H1 (cell line): ENCODE measurements around the gene FOXN3. TPM values are rescaled to one million over a fixed set of nuclear protein-coding genes. Genes with fewer than 3 reads are reported as not detected.

Experiments used
- CTCF ChIA-PET: fragments of 300-600 bp; sonication (Branson Sonifier 250); formaldehyde crosslinking; loops from one replicate; lab custom pipeline; 2021; ENCODE audit not compliant: partially characterized antibody; lab: Charles Lee
- POLR2A ChIA-PET: fragments of 300-600 bp; sonication (Branson Sonifier 250); formaldehyde crosslinking; loops from one replicate; lab custom pipeline; 2021; ENCODE audit warnings: inconsistent platforms; ENCODE audit not compliant: partially characterized antibody; lab: Charles Lee
- DNase-seq, 2 experiments: peaks; one replicate each; pipeline versions ENCODE4 v3.0.0 to v3.0.0-alpha.2; 2010 to 2022; ENCODE audit warnings: low spot score in 2 of 2, low read depth in 1 of 2, mixed read lengths in 1 of 2
- FAIRE-seq: peaks from 2 replicates; lab custom pipeline; 2011; peaks lifted over from hg19 to GRCh38; lab: Jason Lieb, UNC
- H2AFZ ChIP-seq: 2 replicates; pipeline ENCODE4 v1.8.1; 2012; ENCODE audit warnings: low read length, inconsistent platforms
- H2AK5ac ChIP-seq: 2 replicates; pipeline ENCODE4 v1.6.1; 2013; ENCODE audit warnings: low read depth, low read length
- H2BK120ac ChIP-seq: replicated peaks from 2 replicates; pipeline ENCODE3; 2013; ENCODE audit warnings: low read depth, low read length, inconsistent platforms
- H2BK12ac ChIP-seq: 2 replicates; pipeline ENCODE4 v1.6.1; 2013; ENCODE audit warnings: low read depth, low read length
- H2BK15ac ChIP-seq: 2 replicates; pipeline ENCODE4 v1.6.1; 2013; ENCODE audit warnings: low read length
- H2BK20ac ChIP-seq: 2 replicates; pipeline ENCODE4 v1.6.1; 2013; ENCODE audit warnings: low read length
- H2BK5ac ChIP-seq: 2 replicates; pipeline ENCODE4 v1.6.1; 2013; ENCODE audit warnings: low read depth, low read length
- H3K14ac ChIP-seq: 2 replicates; pipeline ENCODE4 v1.6.1; 2013; ENCODE audit warnings: inconsistent platforms; ENCODE audit not compliant: insufficient read length
- H3K18ac ChIP-seq: 2 replicates; pipeline ENCODE4 v1.6.1; 2013; ENCODE audit warnings: low read length; ENCODE audit errors: extremely low read depth
- H3K23ac ChIP-seq: 2 replicates; pipeline ENCODE4 v1.6.1; 2013; ENCODE audit warnings: inconsistent platforms; ENCODE audit not compliant: insufficient read length
- H3K23me2 ChIP-seq: 2 replicates; pipeline ENCODE4 v1.6.1; 2013; ENCODE audit warnings: low read depth, low read length
- H3K27ac ChIP-seq: 2 replicates; pipeline ENCODE4 v1.6.1; 2011; ENCODE audit warnings: low read depth, low read length, inconsistent platforms
- H3K27me3 ChIP-seq, 4 experiments: replicated peaks in 1 of 4; 1 replicate in 1 of 4; 2 replicates in 3 of 4; pipeline versions ENCODE4 v1.6.1 to v1.8.1; 2011 to 2013; ENCODE audit warnings: low read length in 3 of 4, mild to moderate bottlenecking in 3 of 4, inconsistent platforms in 2 of 4, mixed read lengths in 2 of 4, moderate library complexity in 1 of 4; ENCODE audit not compliant: control insufficient read depth in 3 of 4, insufficient read depth in 3 of 4; ENCODE audit errors: extremely low read depth in 1 of 4
- H3K36me3 ChIP-seq, 4 experiments: 2 replicates each; pipeline versions ENCODE4 v1.6.1 to v1.8.1; 2011 to 2013; ENCODE audit warnings: mild to moderate bottlenecking in 4 of 4, low read length in 3 of 4, moderate library complexity in 2 of 4, control low read depth in 1 of 4, inconsistent platforms in 1 of 4; ENCODE audit not compliant: insufficient read depth in 4 of 4, control insufficient read depth in 2 of 4
- H3K4ac ChIP-seq: replicated peaks from 2 replicates; pipeline ENCODE3; 2013; ENCODE audit warnings: low read length, low read depth, mixed read lengths, inconsistent platforms; ENCODE audit not compliant: insufficient read length
- H3K4me1 ChIP-seq, 4 experiments: replicated peaks in 1 of 4; 1 replicate in 1 of 4; 2 replicates in 3 of 4; pipeline versions ENCODE4 v1.6.1 to v1.8.1; 2011 to 2013; ENCODE audit warnings: low read length in 3 of 4, inconsistent platforms in 2 of 4, mixed read lengths in 1 of 4; ENCODE audit not compliant: insufficient read depth in 4 of 4, control insufficient read depth in 3 of 4
- H3K4me2 ChIP-seq, 2 experiments: 2 replicates each; pipeline versions ENCODE4 v1.6.1 to v1.8.1; 2011 to 2013; ENCODE audit warnings: low read depth in 2 of 2, low read length in 2 of 2, control low read depth in 1 of 2, inconsistent platforms in 1 of 2, mild to moderate bottlenecking in 1 of 2; ENCODE audit not compliant: insufficient read depth in 1 of 2
- H3K4me3 ChIP-seq, 4 experiments: fragments of 200-600, 300-600 bp in 1 of 4; sonication (generic), shearing (Covaris generic), sonication (Bioruptor Twin) in 1 of 4; 2 replicates each; pipeline versions ENCODE4 v1.5.1 to v1.8.1; 2011 to 2016; ENCODE audit warnings: low read length in 4 of 4, low read depth in 3 of 4, control low read depth in 2 of 4, inconsistent platforms in 2 of 4, mild to moderate bottlenecking in 2 of 4, mixed read lengths in 1 of 4, moderate library complexity in 1 of 4; ENCODE audit not compliant: insufficient read depth in 2 of 4; ENCODE audit errors: extremely low read depth in 1 of 4
- H3K56ac ChIP-seq: replicated peaks from 2 replicates; pipeline ENCODE3; 2013; ENCODE audit warnings: low read depth, mild to moderate bottlenecking, mixed read lengths, low read length, inconsistent platforms; ENCODE audit not compliant: insufficient read length
- H3K79me1 ChIP-seq: 2 replicates; pipeline ENCODE4 v1.6.1; 2013; ENCODE audit warnings: low read depth, low read length, control low read depth
- H3K79me2 ChIP-seq, 2 experiments: 2 replicates each; pipeline versions ENCODE4 v1.6.1 to v1.8.1; 2012 to 2013; ENCODE audit warnings: low read length in 2 of 2, mild to moderate bottlenecking in 2 of 2, inconsistent platforms in 1 of 2; ENCODE audit not compliant: insufficient read depth in 2 of 2, control insufficient read depth in 1 of 2
- H3K9ac ChIP-seq, 4 experiments: replicated peaks in 1 of 4; 1 replicate in 1 of 4; 2 replicates in 3 of 4; pipeline versions ENCODE4 v1.6.1 to v1.8.1; 2011 to 2013; ENCODE audit warnings: low read depth in 3 of 4, low read length in 3 of 4, control low read depth in 2 of 4, mild to moderate bottlenecking in 2 of 4, moderate library complexity in 2 of 4, inconsistent platforms in 1 of 4; ENCODE audit errors: extremely low read depth in 1 of 4
- H3K9me3 ChIP-seq, 2 experiments: 2 replicates each; pipeline versions ENCODE4 v1.6.1 to v1.8.1; 2012 to 2013; ENCODE audit warnings: mild to moderate bottlenecking in 2 of 2, moderate library complexity in 2 of 2, control low read depth in 1 of 2, inconsistent platforms in 1 of 2, low read depth in 1 of 2, low read length in 1 of 2, mixed read lengths in 1 of 2; ENCODE audit not compliant: insufficient read depth in 2 of 2
- H4K20me1 ChIP-seq, 2 experiments: replicated peaks in 1 of 2; 2 replicates each; pipeline versions ENCODE3 to v1.8.1; 2011 to 2013; ENCODE audit warnings: inconsistent platforms in 2 of 2, low read length in 2 of 2, mild to moderate bottlenecking in 1 of 2; ENCODE audit not compliant: insufficient read depth in 2 of 2, control insufficient read depth in 1 of 2
- H4K5ac ChIP-seq: 2 replicates; pipeline ENCODE4 v1.6.1; 2013; ENCODE audit warnings: low read length, low read depth, mixed read lengths, inconsistent platforms; ENCODE audit not compliant: insufficient read length
- H4K8ac ChIP-seq: 2 replicates; pipeline ENCODE4 v1.8.0; 2013; ENCODE audit warnings: mild to moderate bottlenecking, moderate library complexity, low read length, inconsistent platforms; ENCODE audit not compliant: insufficient read depth; ENCODE audit errors: extremely low read depth
- H4K91ac ChIP-seq: replicated peaks from 2 replicates; pipeline ENCODE3; 2013; ENCODE audit warnings: low read length, mixed read lengths, inconsistent platforms; ENCODE audit not compliant: insufficient read length
- CEBPB ChIP-seq: IDR thresholded peaks from 2 replicates; pipeline ENCODE4 v1.6.1; 2012; ENCODE audit warnings: low read depth, low read length
- CTBP2 ChIP-seq: IDR thresholded peaks from 2 replicates; pipeline ENCODE4 v1.7.0; 2011; ENCODE audit warnings: borderline replicate concordance, mild to moderate bottlenecking, moderate library complexity, mixed read lengths, low read length; ENCODE audit not compliant: insufficient read depth, insufficient read length
- EGR1 ChIP-seq: IDR thresholded peaks from 2 replicates; pipeline ENCODE4 v1.6.1; 2011; ENCODE audit warnings: low read depth, low read length, borderline replicate concordance
- EZH2 ChIP-seq: fragments of 200-600 bp; sonication (generic); IDR thresholded peaks from 2 replicates; pipeline ENCODE4 v1.7.1; 2012; ENCODE audit warnings: low read depth, mild to moderate bottlenecking, moderate library complexity, low read length, inconsistent platforms; ENCODE audit not compliant: severe bottlenecking
- GABPA ChIP-seq: IDR thresholded peaks from 2 replicates; pipeline ENCODE4 v1.6.1; 2011; ENCODE audit warnings: mild to moderate bottlenecking, low read length, moderate library complexity, borderline replicate concordance; ENCODE audit not compliant: insufficient read depth
- JUN ChIP-seq: IDR thresholded peaks from 2 replicates; pipeline ENCODE4 v1.6.1; 2011; ENCODE audit warnings: low read depth, mild to moderate bottlenecking, improper control_type of control experiment, low read length
- KDM4A ChIP-seq: IDR thresholded peaks from one replicate; pipeline ENCODE4 v1.7.1; 2012; ENCODE audit warnings: low read depth, mild to moderate bottlenecking, moderate library complexity, low read length, inconsistent platforms; ENCODE audit not compliant: severe bottlenecking
- PHF8 ChIP-seq: fragments of 200-600 bp; sonication (generic); conservative IDR thresholded peaks from 2 replicates; pipeline ENCODE4 v1.7.1; 2012; ENCODE audit warnings: low read depth, mild to moderate bottlenecking, inconsistent platforms, low read length, moderate library complexity
- POU5F1 ChIP-seq: IDR thresholded peaks from 2 replicates; pipeline ENCODE4 v1.6.1; 2011; ENCODE audit warnings: low read depth, mild to moderate bottlenecking, low read length, moderate library complexity
- SAP30 ChIP-seq: fragments of 300-600 bp; sonication (generic); IDR thresholded peaks from 2 replicates; pipeline ENCODE4 v1.7.1; 2012; ENCODE audit warnings: low read length, moderate library complexity, mild to moderate bottlenecking, inconsistent platforms; ENCODE audit not compliant: insufficient read depth, insufficient replicate concordance
- SIN3A ChIP-seq, 2 experiments: IDR thresholded peaks in 1 of 2; conservative IDR thresholded peaks in 1 of 2; 2 replicates each; pipeline ENCODE4 v1.6.1; 2011 to 2012; ENCODE audit warnings: low read length in 2 of 2, improper control_type of control experiment in 1 of 2, low read depth in 1 of 2, mild to moderate bottlenecking in 1 of 2
- SUZ12 ChIP-seq: fragments of 200-600 bp; sonication (generic); IDR thresholded peaks from 2 replicates; pipeline ENCODE4 v1.6.1; 2012; ENCODE audit warnings: mild to moderate bottlenecking, inconsistent platforms, low read length, moderate library complexity, mixed read lengths
- TCF12 ChIP-seq: IDR thresholded peaks from 2 replicates; pipeline ENCODE4 v1.6.1; 2011; ENCODE audit warnings: low read depth, mild to moderate bottlenecking, low read length
- WGBS, 2 experiments: shearing (Covaris generic) in 1 of 2; methylation state at CpG; one replicate each; pipeline versions ENCODE4 v1.1.6 to v1.1.7; 2013 to 2015; ENCODE audit warnings: low lambda C conversion rate in 2 of 2, mixed read lengths in 2 of 2, inconsistent platforms in 1 of 2, low coverage in 1 of 2, missing lambda C conversion rate in 1 of 2; ENCODE audit not compliant: insufficient replicate concordance in 2 of 2, insufficient coverage in 1 of 2, insufficient read length in 1 of 2; ENCODE audit errors: extremely low coverage in 1 of 2, missing lambda C conversion rate in 1 of 2; 5-methylcytosine and 5-hydroxymethylcytosine counted together
- polyA plus RNA-seq, 7 experiments: library from polyadenylated mRNA; depleted of rRNA in 3 of 7; stranded (reverse) in 5 of 7; unstranded in 2 of 7; fragments of >200 nt in 5 of 7; fragments of 200-250 nt in 2 of 7; gene quantifications; 1 replicate in 5 of 7; 2 replicates in 1 of 7; 4 replicates in 1 of 7; pipeline versions ENCODE4 v1.2.1 to v1.2.3, GENCODE V29; 2011 to 2013; ENCODE audit warnings: missing spikeins in 2 of 7, mixed read lengths in 2 of 7
- total RNA-seq: library from RNA; stranded (reverse); fragmentation: NEBNext Ultra II Directional; extraction: Animal tissue kit (Norgen Biotek cat#: 25700); gene quantifications from 2 replicates; pipeline ENCODE4 v1.2.1, GENCODE V29; 2021

The FOXN3 gene
- total and polyA plus RNA-seq, 2 of the 8 experiments (the other 6 are each of a cell fraction or from before 2014, with no cell fraction given): 52.6 to 178 TPM

- H3K23me2 ChIP-seq: no peaks in the 10 kb centered on the region
- CTCF ChIA-PET: interaction anchor here (1.8 kb wide), 1 partner anchor 193 kb away, joined by 6 read pairs; no protein-coding TSS in a partner anchor
- H3K4me2 ChIP-seq: no peak overlapping the region
- no peak overlapping the region for H3K4ac ChIP-seq
- no peak overlapping the region for H3K9ac ChIP-seq
- H3K79me1 ChIP-seq: peaks cover 15% of the 10 kb centered on the region; the same call in 1 of the 2 replicates
- no peak overlapping the region for H2BK120ac ChIP-seq
- H3K27ac ChIP-seq: no peak overlapping the region
- peaks cover 0 to 4% of the 10 kb centered on the region in 2 experiments; a peak in 1 of 4 replicates for H3K9me3 ChIP-seq
- H4K91ac ChIP-seq: no peak overlapping the region
- peaks cover 0 to 5% (median 2%) of the 10 kb centered on the region in 4 experiments; a peak in 3 of 8 replicates for H3K36me3 ChIP-seq
- no peak for DNase-seq
- H3K27me3 ChIP-seq: no peaks in the 10 kb centered on the region
- POLR2A ChIA-PET: interaction anchor here (0.7 kb wide), 1 partner anchor 128 kb away, joined by 3 read pairs; no protein-coding TSS in a partner anchor
- peaks cover 11 to 12% of the 10 kb centered on the region in 2 experiments for H4K20me1 ChIP-seq
- no peak overlapping the region for H2BK12ac ChIP-seq
- no peak overlapping the region for H2AK5ac ChIP-seq
- H3K23ac ChIP-seq: no peak overlapping the region
- H3K14ac ChIP-seq: no peak overlapping the region
- no peak overlapping the region for H4K5ac ChIP-seq
- H3K79me2 ChIP-seq: peaks cover 0 to 86% of the 10 kb centered on the region in 2 experiments; a peak in 3 of 4 replicates
- no peak overlapping the region for H2BK20ac ChIP-seq
- H2BK5ac ChIP-seq: no peak overlapping the region
- H3K56ac ChIP-seq: no peak overlapping the region
- H3K4me1 ChIP-seq: peaks cover 0 to 6% (median 2%) of the 10 kb centered on the region in 4 experiments; a peak in 3 of 7 replicates
- 84% methylated on average over 2 of the region's 2 CpGs; no CpG with 5 or more reads in 1 of the 2 experiments for WGBS, 2 experiments
- no peak overlapping the region for H2AFZ ChIP-seq
- no peak for FAIRE-seq
- no peak overlapping the region for H2BK15ac ChIP-seq
- H4K8ac ChIP-seq: no peak overlapping the region
- H3K18ac ChIP-seq: no peak overlapping the region
- no peak overlapping the region for H3K4me3 ChIP-seq
- no peak for TF ChIP-seq PHF8
- no peak for TF ChIP-seq EZH2
- no peak for TF ChIP-seq CEBPB
- TF ChIP-seq EGR1: no peak
- TF ChIP-seq TCF12: no peak
- TF ChIP-seq SAP30: no peak
- TF ChIP-seq GABPA: no peak
- TF ChIP-seq KDM4A: no peak
- no peak for TF ChIP-seq SUZ12
- TF ChIP-seq SIN3A (conservative IDR thresholded peaks at IDR 0.05 in 1 of 2, IDR thresholded peaks at IDR 0.05 in 1 of 2; ENCODE audit: low read depth in 1 of 2, low read length in 2 of 2): no peak
- TF ChIP-seq CTBP2: no peak
- no peak for TF ChIP-seq JUN
- no peak for TF ChIP-seq POU5F1
Observed at GRCh38 chr14:89233184-89233583, 183.8 kb downstream of the FOXN3 start.
